ENCODE results near the gene RPLP1.

Gene RPLP1

GRCh38 chr15:69412274-69412673 lies 40.3 kb upstream of the RPLP1 start:
- DNase-seq (ENCODE audit: low read depth) = no peak
- H3K4me3 ChIP-seq (replicated peaks; ENCODE audit: low read depth, low read length) = no peak overlapping the region
- TF ChIP-seq CTCF (IDR thresholded peaks at IDR 0.05; ENCODE audit: low read length, missing control alignments) = no peak

GRCh38 chr15:69412701-69413100 lies 39.9 kb upstream of the RPLP1 start:
- no peak for DNase-seq (ENCODE audit: low read depth)
- no peak overlapping the region for H3K4me3 ChIP-seq (replicated peaks; ENCODE audit: low read depth, low read length)
- no peak for TF ChIP-seq CTCF (IDR thresholded peaks at IDR 0.05; ENCODE audit: low read length, missing control alignments)

- H3K4me3 ChIP-seq (replicated peaks; ENCODE audit: low read depth, low read length) = peak within 1 kb of the TSS; percentile 75
- no peak for TF ChIP-seq CTCF (IDR thresholded peaks at IDR 0.05; ENCODE audit: low read length, missing control alignments)
These were observed 38.6 kb upstream of the RPLP1 start, which contains the start of gene KIF23 for GRCh38 chr15:69413822-69414700. Gene KIF23 (plus strand): TSS chr15:69414349. CDS start chr15:69414466, 117 bp downstream.

GRCh38 chr15:69414701-69415167 lies 37.9 kb upstream of the RPLP1 start:
- DNase-seq (ENCODE audit: low read depth) = peak; percentile 95

More at GRCh38 chr15:69413822-69414700, 38.6 kb upstream of the RPLP1 start, which contains the start of gene KIF23:
- DNase-seq (ENCODE audit: low read depth) = peak; percentile 94

GRCh38 chr15:69415381-69415780 lies 37.2 kb upstream of the RPLP1 start:
- peak overlapping the region; percentile 75 for H3K4me3 ChIP-seq (replicated peaks; ENCODE audit: low read depth, low read length)

More at GRCh38 chr15:69414701-69415167, 37.9 kb upstream of the RPLP1 start:
- no peak for TF ChIP-seq CTCF (IDR thresholded peaks at IDR 0.05; ENCODE audit: low read length, missing control alignments)
- peak overlapping the region; percentile 75 for H3K4me3 ChIP-seq (replicated peaks; ENCODE audit: low read depth, low read length)

GRCh38 chr15:69417581-69417980 lies 35.0 kb upstream of the RPLP1 start:
- no peak for TF ChIP-seq CTCF (IDR thresholded peaks at IDR 0.05; ENCODE audit: low read length, missing control alignments)
- no peak overlapping the region for H3K4me3 ChIP-seq (replicated peaks; ENCODE audit: low read depth, low read length)
- DNase-seq (ENCODE audit: low read depth) = no peak

More at GRCh38 chr15:69415381-69415780, 37.2 kb upstream of the RPLP1 start:
- no peak for TF ChIP-seq CTCF (IDR thresholded peaks at IDR 0.05; ENCODE audit: low read length, missing control alignments)
- peak; percentile 50 for DNase-seq (ENCODE audit: low read depth)

Data from fibroblast of pulmonary artery (primary cell).